Left ventricle myocardium superior (tissue), 1 donor: Measurements from ENCODE around the gene TTC34. TPM values are rescaled to one million over a fixed set of nuclear protein-coding genes. Genes with fewer than 3 reads are reported as not detected.

ENCODE experiments used
- ATAC-seq: fragments of 200-7000 bp; cut with Tn5 transposase; one replicate; pipeline ENCODE4 v1.9.1; 2020; ENCODE audit warnings: mild to moderate bottlenecking, moderate library complexity
- DNase-seq: peaks from one replicate; pipeline ENCODE4 v3.0.0-alpha.2; 2020
- intact Hi-C: fragments of 100-400 bp; cut with micrococcal nuclease; formaldehyde crosslinking; loops from one replicate; pipeline ENCODE4 v1.11.0; 2022
- total RNA-seq: library from RNA; stranded (reverse); fragmentation: NEBNext Ultra II Directional; extraction: Animal tissue kit (Norgen Biotek cat#: 25700); gene quantifications from one replicate; pipeline ENCODE4 v1.2.1, GENCODE V29; 2021
- donor health status: DM: no; HTN: yes; CAD: no; lungs with severe emphysema.

The TTC34 gene
- total RNA-seq, 1 donor from 2014 or later, result 0.59 TPM

GRCh38 chr1:2815551-2815950 is 14.1 kb upstream of the TTC34 start:
- DNase-seq (peak; percentile 22), ATAC-seq (no peak)
- intact Hi-C loops, result no loop called here

- DNase-seq (peak; percentile 8), ATAC-seq (no peak)
- intact Hi-C loops, result no loop called here
These were observed 13.1 kb upstream of the TTC34 start for GRCh38 chr1:2814511-2815075.

DNA sequence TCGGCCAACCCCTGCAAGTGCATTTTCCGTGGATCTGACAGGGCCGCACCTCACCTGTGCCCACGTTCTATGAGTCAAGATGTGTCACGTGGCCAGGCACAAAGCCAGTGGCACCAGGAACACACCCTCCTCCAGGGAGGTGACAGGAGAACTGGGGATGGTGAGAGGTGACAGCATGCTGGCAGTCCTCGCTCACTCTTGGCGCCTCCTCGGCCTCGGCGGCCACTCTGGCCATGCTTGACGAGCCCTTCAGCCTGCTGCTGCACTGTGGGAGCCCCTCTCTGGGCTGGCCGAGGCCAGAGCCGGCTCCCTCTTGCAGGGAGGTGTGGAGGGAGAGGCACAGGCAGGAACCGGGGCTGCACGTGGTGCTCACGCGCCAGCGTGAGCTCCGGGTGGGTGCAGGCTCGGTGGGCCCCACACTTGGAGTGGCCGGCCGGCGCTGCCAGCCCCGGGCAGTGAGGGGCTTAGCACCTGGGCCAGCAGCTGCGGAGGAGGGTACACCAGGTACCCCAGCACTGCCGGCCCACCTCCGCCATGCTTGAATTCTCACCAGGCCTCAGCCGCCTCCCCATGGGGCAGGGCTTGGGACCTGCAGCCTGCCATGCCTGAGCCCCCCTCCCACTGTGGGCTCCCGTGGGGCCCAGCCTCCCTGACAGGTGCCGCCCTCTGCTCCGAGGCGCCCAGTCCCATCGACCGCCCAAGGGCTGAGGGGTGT is 11.6 kb upstream of the TTC34 start:
- DNase-seq, result no peak
- intact Hi-C loops, result no loop called here
- no peak for ATAC-seq

DNA sequence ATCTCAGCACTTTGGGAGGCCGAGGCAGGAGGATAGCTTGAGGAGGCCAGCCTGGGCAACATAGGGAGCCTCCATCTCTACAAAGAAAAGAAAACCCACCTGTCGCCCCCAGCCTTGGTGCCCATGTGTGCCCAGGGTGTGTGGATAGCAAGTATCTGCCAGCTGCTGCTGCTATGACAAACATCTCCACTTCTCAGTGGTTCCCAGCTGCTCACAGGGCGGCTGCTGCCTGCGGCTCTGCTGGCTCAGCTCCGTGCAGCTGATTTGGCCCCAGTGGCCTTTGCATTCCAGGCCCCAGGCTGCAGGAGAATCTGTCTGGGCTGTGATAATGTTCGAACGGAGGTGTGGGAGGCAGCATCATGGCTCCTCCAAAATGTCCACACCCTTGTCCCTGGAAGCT is 10.6 kb upstream of the TTC34 start:
- intact Hi-C loops, result no loop called here
- no peak for DNase-seq

GRCh38 chr1:2811533-2811918 is 10.0 kb upstream of the TTC34 start:
- DNase-seq, result no peak
- intact Hi-C loops, result no loop called here
- no peak for ATAC-seq

More for the DNA sequence above, 10.6 kb upstream of the TTC34 start:
- no peak for ATAC-seq

DNA sequence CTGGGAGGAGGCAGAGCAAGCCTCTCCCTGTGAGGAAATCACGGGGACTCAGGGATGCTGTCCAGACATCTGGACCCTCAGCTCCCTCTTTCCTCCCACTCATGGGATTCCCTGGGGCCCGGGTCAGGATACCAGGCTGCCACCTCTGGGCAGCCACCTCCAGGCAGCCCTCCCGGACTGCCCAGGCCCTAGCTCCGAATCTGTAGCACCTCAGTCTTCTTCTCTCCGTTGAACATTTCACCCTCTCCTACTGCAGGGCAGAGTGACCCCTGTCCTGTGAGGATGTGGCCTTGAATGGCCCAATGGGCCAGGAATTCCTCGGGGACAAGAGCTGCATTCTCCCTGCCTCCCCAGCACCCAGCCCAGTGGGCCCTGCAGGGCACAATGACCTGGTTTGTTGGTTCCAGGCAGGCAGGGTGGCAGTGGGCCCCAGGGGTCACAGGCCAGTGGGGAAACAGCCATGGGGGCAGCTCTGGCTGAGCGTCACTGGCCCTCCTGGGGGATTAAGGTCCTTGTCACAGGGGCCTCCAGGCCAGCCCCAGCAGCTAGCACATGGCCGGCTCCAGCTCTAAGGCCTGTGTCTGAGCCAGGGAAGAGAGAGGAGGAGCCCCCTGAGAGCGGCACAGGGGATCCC is 9.5 kb upstream of the TTC34 start:
- intact Hi-C loops, result no loop called here
- ATAC-seq (no peak), DNase-seq (no peak)

DNA sequence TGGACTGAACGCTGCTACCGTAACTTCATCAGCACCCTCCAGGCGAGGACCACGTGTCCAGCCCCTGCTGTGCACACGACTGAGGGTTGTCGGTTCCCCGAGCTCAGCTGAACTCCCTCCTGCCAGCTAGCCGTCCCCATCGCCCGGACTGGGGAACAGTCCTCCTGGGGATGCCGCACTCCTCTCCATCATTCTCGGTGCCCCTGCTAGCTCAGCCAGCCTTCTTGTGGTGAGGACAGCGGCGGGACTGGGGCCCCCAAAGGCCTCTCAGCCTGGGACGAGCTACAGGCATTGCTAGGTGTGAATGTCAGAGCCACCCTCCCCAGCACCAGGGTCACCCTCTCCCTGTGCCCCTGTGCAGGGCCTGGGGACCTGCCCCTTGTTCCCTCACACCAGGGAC is 8.8 kb upstream of the TTC34 start:
- no peak for ATAC-seq
- intact Hi-C loops, result no loop called here
- no peak for DNase-seq

GRCh38 chr1:2809656-2810055 is 8.2 kb upstream of the TTC34 start:
- ATAC-seq, result no peak
- intact Hi-C loops, result no loop called here
- DNase-seq, result no peak

DNA sequence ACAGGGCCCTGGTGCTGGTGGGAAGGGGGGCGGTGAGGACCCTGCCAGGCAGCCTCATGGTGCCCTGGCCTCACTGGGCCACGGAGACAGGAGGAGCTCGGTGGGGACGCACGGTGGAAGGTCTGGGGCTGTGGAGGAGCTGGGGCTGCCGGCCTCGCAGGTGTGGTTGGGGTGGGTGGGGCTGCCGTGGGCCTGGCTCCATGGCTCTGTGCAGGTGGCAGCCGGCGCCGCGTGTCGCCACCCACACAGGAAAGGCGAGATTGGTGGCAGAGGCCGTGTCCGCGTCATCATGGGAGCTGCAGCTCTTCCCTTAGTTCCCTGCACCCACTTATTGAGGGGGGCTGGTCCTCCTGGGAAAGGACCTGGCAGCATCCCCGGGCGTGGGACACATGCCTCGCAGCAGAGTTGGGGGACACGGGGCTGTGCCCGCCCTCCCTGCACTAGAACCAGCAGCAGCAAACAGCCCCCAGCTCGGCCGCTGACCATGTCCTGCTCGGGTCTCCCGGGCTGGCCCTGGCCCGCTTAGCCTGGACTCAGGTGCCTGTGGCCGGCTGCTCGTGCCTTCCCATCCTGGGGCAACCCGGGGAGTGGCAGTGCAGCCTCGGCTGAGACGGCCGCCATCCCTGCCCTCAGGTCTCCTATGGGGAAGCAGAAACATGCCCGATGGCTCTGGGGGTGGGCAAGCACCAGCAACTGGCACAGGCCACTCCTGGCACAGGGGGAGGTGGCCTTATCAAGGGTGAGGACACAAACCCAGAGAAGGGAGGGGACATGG is 7.5 kb upstream of the TTC34 start:
- intact Hi-C loops, result no loop called here
- no peak for DNase-seq
- ATAC-seq, result no peak

DNA sequence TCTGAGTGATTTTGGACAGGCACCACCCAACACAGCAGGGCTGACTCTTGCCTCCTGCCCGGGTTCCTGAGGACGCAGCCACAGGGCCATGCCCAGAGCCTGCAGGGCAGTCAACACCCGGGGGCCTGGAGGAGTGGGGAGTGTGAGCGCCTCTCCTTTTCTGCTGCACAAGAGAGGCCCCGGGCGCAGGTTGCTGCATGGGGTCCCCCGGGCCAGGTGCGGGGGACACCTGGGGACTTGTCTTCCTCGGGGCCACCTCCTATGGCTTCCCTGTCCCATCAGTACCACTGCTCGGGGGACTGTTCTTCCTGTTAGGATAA is 6.9 kb upstream of the TTC34 start:
- intact Hi-C loops, result no loop called here
- ATAC-seq (no peak), DNase-seq (no peak)

DNA sequence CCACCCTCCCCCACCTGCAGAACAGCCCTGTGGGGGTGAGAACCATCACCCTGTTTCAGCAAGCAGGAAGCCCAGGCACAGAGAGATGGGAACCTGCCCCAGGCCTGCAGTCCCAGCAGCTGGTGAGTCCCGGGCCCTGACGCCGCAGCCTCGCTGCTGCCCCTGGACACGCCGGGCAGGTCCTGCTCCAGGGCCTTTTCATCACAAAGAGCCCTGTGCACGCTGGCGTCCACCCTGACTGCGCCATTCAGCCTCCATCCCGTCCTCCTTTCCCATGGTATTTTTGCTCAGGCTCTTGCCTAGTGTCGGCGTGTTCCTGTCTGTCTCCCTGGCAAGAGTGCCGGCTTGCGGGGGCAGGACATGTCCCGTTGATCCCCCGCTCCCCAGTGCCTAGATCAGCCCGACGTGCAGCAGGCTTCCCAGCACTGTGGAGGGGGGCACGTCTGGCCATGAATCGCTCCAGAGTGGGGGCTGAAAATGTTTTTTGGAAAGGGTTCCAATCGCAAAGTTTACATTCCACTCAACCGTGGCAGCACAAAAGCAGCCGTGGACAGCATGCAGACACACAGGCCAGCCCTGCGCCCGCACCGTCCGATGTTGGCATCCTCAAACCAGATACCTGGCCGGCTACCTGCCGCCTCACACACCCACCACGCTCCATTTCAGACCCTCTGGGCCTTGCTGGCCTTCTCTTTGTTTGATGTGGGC is 6.3 kb upstream of the TTC34 start:
- no peak for ATAC-seq
- DNase-seq, result no peak
- intact Hi-C loops, result no loop called here

DNA sequence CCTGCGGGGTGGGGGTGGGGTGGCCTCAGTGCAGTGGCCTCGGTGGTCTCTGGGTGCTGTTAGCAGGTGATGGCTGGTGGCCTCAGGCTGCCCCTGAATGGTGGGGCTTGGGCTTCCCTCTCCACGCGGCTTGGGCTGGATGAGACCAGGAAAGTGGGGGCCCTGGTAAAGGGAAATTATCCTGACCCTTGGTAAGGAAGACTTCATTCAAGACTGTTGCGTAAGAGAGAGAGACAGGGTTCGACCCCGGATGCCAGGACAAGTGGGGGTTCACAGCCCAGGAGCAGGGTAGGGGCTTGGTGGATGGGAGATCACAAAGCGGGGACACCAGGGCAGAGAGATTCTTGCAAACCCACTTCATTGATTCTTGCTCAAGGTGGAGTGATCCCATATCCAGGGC is 5.5 kb upstream of the TTC34 start:
- DNase-seq (peak; percentile 9), ATAC-seq (no peak)
- intact Hi-C loops, result no loop called here

DNA sequence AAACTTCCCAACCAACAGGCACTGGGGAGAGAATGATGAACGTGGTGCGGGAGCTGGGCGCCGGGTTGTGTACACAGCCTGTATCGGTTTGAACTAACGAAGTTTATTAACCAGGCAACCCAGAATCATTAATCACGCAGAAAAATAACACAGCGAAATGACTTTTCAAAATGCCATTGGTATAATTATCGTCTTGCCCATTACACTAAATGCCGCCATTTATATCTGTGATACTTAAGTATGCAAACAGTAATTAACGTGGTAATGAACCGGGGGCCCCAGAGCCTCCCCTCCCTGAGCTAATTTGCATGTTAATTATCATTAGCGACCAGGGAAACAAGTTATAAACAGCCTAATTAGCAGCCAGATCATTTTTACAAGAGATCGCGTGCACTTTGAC is 5.1 kb upstream of the TTC34 start:
- intact Hi-C loops, result no loop called here
- DNase-seq (no peak), ATAC-seq (no peak)

DNA sequence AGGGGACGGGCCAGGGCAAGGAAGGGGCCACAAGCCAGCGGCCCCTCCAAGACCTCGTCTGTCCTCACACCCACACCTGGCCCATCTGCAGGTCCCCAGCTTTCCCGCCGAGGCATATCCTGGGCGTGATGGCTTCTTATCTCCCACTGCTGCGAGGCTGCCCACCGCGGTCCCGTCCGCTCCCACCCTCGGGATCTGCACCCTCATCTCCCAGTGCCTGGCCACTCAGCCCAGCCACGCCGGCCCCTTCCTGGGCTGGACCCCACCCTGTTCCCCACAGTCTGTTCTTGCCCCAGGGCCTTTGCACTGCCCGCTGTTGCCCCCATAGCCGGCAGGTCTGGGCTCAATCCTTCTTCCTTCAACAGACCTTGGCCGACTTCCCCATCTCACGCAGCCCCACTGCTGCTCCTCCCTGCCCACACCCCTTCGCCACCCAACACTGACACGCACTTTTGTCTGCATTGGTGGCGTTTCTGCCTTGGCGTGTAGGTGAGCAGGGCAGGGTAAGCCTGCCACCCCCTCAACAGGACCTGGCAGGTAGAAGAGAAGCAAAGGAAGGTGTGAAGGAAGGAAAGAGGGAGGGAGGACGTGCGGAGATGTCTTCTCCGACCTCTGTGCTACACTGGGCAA is 4.4 kb upstream of the TTC34 start:
- intact Hi-C loops, result no loop called here
- ATAC-seq (no peak), DNase-seq (peak; percentile 23)

GRCh38 chr1:2804628-2805351 is 3.3 kb upstream of the TTC34 start:
- ATAC-seq, result no peak
- intact Hi-C loops, result no loop called here
- DNase-seq, result peak; percentile 24

DNA sequence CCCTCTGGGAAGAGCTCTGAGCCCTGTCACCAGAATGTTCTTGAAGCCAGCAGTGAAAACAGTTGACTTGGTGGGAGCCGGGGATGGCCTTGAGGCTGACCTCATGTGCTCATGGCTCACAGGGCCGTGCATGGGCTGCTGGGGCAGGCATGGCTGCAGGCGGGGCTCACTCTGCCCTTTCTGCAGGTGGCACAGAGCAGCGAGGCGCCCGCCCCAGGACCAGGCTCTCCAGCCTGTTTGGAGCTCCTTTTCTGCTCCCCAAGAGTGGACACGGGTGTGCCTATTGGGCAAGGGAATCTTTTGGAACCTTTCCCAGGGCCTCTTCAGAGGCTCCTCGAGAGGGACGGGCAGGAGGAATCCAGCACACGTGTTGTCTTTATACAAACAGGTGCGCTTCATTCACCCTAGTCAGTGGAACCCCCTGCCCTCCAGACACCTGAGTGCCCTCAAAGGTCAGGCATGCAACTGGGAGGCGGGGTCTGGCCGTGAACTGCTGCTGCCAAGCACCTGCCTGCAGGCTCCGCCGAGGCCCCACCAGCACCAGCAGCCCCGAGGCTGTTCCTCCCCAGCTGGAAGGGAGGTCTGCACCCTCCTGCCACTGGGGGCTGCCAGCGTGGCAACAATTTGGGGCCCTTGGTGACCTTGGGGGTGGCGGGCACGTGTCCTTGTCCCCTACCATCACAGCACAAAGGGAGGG is 2.6 kb upstream of the TTC34 start:
- intact Hi-C loops, result no loop called here
- peak; percentile 16 for DNase-seq
- ATAC-seq, result no peak

DNA sequence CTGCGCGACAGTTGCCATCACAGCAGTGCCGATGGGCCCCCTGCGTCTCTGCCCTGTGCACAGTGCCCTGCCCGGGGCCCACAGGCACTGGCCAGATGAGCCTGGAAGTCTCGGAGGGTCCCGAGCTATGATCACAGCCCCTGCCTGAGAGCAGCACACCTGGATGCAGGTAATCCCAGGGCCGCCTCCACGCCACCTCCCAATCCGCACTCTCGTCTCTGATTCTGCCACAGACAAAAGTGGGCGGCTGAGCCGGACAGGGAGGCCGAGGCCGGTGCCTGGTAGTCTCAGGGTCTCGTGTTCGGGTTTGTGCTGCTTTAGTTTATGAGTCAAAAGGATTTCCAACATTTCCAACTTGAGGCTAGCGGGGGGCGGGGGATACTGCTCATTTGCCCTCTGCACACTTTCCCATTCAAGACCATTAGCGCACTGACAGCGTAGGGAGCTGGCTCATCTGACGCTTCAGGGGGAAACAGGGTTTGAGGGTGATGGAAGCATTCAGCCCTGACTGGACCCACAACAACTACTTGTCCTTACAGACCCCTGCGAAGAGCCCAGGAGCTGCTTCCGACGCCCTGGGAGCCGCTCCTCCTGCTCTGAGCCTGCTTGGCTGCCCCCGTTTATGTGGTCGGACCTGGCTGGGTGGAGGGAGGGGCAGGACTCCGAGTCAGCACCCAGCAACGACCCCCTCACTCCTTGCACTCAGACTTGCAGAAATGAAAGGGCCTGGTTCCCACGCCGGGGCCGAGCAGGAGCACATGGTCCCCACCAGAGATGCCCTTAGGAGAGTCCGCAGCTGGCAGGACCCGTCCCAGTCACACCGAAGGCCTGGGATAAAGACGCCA is 1.8 kb upstream of the TTC34 start:
- intact Hi-C loops, result no loop called here
- DNase-seq (peak; percentile 16), ATAC-seq (no peak)
